CD4-positive, CD25-positive, alpha-beta regulatory T cell (primary cell): ENCODE data around the gene EGLN3. TPM values are rescaled to one million over a fixed set of nuclear protein-coding genes. Genes with fewer than 3 reads are reported as not detected.

ENCODE experiments used
- ATAC-seq, 2 donors: fragments of 150-1000 bp; cut with Tn5 transposase; one replicate each; pipeline ENCODE4 v1.10.0; 2021; ENCODE audit warnings: low read depth in 2 of 2, moderate number of reproducible peaks in 2 of 2, moderate library complexity in 1 of 2
- DNase-seq, 3 donors: peaks; one replicate each; pipeline versions ENCODE4 v3.0.0 to v3.0.0-alpha.2; 2012 to 2022; ENCODE audit warnings: mixed read lengths in 1 of 3
- H3K27ac ChIP-seq: one replicate; pipeline ENCODE4 v1.7.0; 2013; ENCODE audit warnings: mild to moderate bottlenecking, low read length; ENCODE audit not compliant: insufficient read depth, poor library complexity, severe bottlenecking
- H3K27me3 ChIP-seq: one replicate; pipeline ENCODE4 v1.7.0; 2013; ENCODE audit warnings: low read length; ENCODE audit not compliant: control insufficient read depth, insufficient read depth
- H3K36me3 ChIP-seq: one replicate; pipeline ENCODE4 v1.7.0; 2013; ENCODE audit warnings: mild to moderate bottlenecking, low read length, moderate library complexity; ENCODE audit not compliant: control insufficient read depth, insufficient read depth
- H3K4me1 ChIP-seq: 2 replicates; pipeline ENCODE4 v1.7.0; 2013; ENCODE audit warnings: mild to moderate bottlenecking, low read length; ENCODE audit not compliant: insufficient read depth, control insufficient read depth, poor library complexity, severe bottlenecking
- H3K4me3 ChIP-seq: one replicate; pipeline ENCODE4 v1.7.0; 2013; ENCODE audit warnings: low read depth, mild to moderate bottlenecking, low read length, moderate library complexity
- H3K9me3 ChIP-seq, 2 experiments: 1 replicate in 1 of 2; 2 replicates in 1 of 2; pipeline ENCODE4 v1.7.0; 2013; ENCODE audit warnings: low read length in 2 of 2, mild to moderate bottlenecking in 1 of 2, moderate library complexity in 1 of 2; ENCODE audit not compliant: control insufficient read depth in 2 of 2
- H3K27ac Mint-ChIP-seq, 3 donors: one replicate each; pipeline ENCODE4 v1.8.0; 2020 to 2022; ENCODE audit warnings: mild to moderate bottlenecking in 3 of 3, mixed read lengths in 3 of 3, moderate library complexity in 2 of 3
- H3K27me3 Mint-ChIP-seq: one replicate; pipeline ENCODE4 v1.8.0; 2022; ENCODE audit warnings: mild to moderate bottlenecking, mixed read lengths
- H3K36me3 Mint-ChIP-seq: one replicate; pipeline ENCODE4 v1.8.0; 2020; ENCODE audit warnings: mixed read lengths
- H3K4me1 Mint-ChIP-seq, 4 donors: one replicate each; pipeline ENCODE4 v1.8.0; 2020 to 2022; ENCODE audit warnings: mixed read lengths in 4 of 4, mild to moderate bottlenecking in 1 of 4
- H3K4me3 Mint-ChIP-seq, 4 donors: one replicate each; pipeline ENCODE4 v1.8.0; 2020 to 2022; ENCODE audit warnings: mild to moderate bottlenecking in 4 of 4, mixed read lengths in 4 of 4, moderate library complexity in 3 of 4
- H3K9me3 Mint-ChIP-seq, 7 donors: one replicate each; pipeline ENCODE4 v1.8.0; 2020 to 2022; ENCODE audit warnings: mixed read lengths in 7 of 7, mild to moderate bottlenecking in 3 of 7, moderate library complexity in 2 of 7
- polyA plus RNA-seq, 4 donors: library from polyadenylated mRNA; unstranded; fragments of 300-500 nt; fragmentation: Illumina TruSeq; gene quantifications; one replicate each; pipeline ENCODE4 v1.2.3, GENCODE V29; 2021
- total RNA-seq: library from RNA; stranded (reverse); gene quantifications from one replicate; pipeline ENCODE4 v1.2.3, GENCODE V29; 2022

Gene EGLN3
- total and polyA plus RNA-seq, 5 donors from 2014 or later, result 0.24 to 1.4 TPM; not detected in 3

GRCh38 chr14:33897878-33898535, 52.9 kb downstream of the EGLN3 start:
- no peaks in the 10 kb centered on the region for H3K27me3 Mint-ChIP-seq
- ATAC-seq (no peak), DNase-seq (no peak)
- H3K36me3 Mint-ChIP-seq, result no peaks in the 10 kb centered on the region
- no peak overlapping the region for H3K27ac Mint-ChIP-seq
- no peaks in the 10 kb centered on the region for H3K4me1 Mint-ChIP-seq
- H3K4me3 Mint-ChIP-seq, result no peak overlapping the region
- no peaks in the 10 kb centered on the region for H3K36me3 ChIP-seq
- H3K27ac ChIP-seq, result no peak overlapping the region
- H3K4me3 ChIP-seq, result no peak overlapping the region
- H3K9me3 ChIP-seq, result no peaks in the 10 kb centered on the region
- H3K27me3 ChIP-seq, result no peaks in the 10 kb centered on the region
- H3K9me3 Mint-ChIP-seq, result peaks cover 0 to 15% (median 4%) of the 10 kb centered on the region in 7 donors
- no peaks in the 10 kb centered on the region for H3K4me1 ChIP-seq

DNA sequence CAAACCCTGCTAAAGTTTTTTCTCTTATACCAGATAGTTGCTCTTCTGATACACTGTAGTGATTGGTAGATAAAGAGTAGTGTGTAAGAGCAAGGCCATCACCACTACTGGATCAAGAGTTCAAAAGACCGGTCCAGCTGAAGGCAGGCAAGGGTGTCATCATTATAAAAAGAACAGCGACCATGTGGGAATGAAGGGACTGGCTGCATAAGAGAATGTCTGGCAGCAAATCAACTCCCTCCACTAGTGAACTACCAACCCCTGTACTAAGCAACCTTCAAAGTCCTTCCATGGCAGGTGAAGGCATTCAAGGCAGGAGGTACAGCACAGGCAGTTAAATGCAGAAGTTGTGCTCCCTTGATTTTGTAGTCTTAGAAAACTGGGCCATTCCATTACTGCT, 53.5 kb downstream of the EGLN3 start:
- Mint-ChIP-seq H3K4me1 (no peaks in the 10 kb centered on the region), H3K9me3 (peaks cover 0 to 17% (median 4%) of the 10 kb centered on the region in 7 donors), H3K36me3 (no peaks in the 10 kb centered on the region), H3K4me3 (no peak overlapping the region), H3K27me3 (no peaks in the 10 kb centered on the region), H3K27ac (no peak overlapping the region)
- Histone ChIP-seq H3K4me3 (no peak overlapping the region), H3K27ac (no peak overlapping the region), H3K27me3 (no peaks in the 10 kb centered on the region), H3K36me3 (no peaks in the 10 kb centered on the region), H3K4me1 (no peaks in the 10 kb centered on the region), H3K9me3 (no peaks in the 10 kb centered on the region)
- no peak for DNase-seq
- ATAC-seq, result no peak

- Histone ChIP-seq H3K36me3 (no peaks in the 10 kb centered on the region), H3K4me3 (no peak overlapping the region), H3K27me3 (no peaks in the 10 kb centered on the region), H3K27ac (no peak overlapping the region), H3K9me3 (no peaks in the 10 kb centered on the region), H3K4me1 (no peaks in the 10 kb centered on the region)
- DNase-seq, result no peak
- no peak for ATAC-seq
- Mint-ChIP-seq H3K27ac (no peak overlapping the region), H3K4me1 (no peaks in the 10 kb centered on the region), H3K36me3 (no peaks in the 10 kb centered on the region), H3K27me3 (peaks cover 4% of the 10 kb centered on the region), H3K4me3 (no peak overlapping the region), H3K9me3 (peaks cover 1 to 22% (median 11%) of the 10 kb centered on the region in 7 donors)
These were observed 56.5 kb downstream of the EGLN3 start for GRCh38 chr14:33894339-33894738.

- DNase-seq, result no peak
- Histone ChIP-seq H3K4me1 (no peaks in the 10 kb centered on the region), H3K36me3 (no peaks in the 10 kb centered on the region), H3K9me3 (no peaks in the 10 kb centered on the region), H3K4me3 (no peak overlapping the region), H3K27me3 (no peaks in the 10 kb centered on the region), H3K27ac (no peak overlapping the region)
- H3K4me1 Mint-ChIP-seq, result no peaks in the 10 kb centered on the region
- H3K36me3 Mint-ChIP-seq, result no peaks in the 10 kb centered on the region
- peaks cover 4 to 27% (median 12%) of the 10 kb centered on the region in 7 donors for H3K9me3 Mint-ChIP-seq
- no peak overlapping the region for H3K4me3 Mint-ChIP-seq
- H3K27ac Mint-ChIP-seq, result peak overlapping the region in 1 of 3 donors; percentile 82
- H3K27me3 Mint-ChIP-seq, result peaks cover 4% of the 10 kb centered on the region
- ATAC-seq, result no peak
These were observed 59.2 kb downstream of the EGLN3 start for GRCh38 chr14:33891700-33892099.

DNA sequence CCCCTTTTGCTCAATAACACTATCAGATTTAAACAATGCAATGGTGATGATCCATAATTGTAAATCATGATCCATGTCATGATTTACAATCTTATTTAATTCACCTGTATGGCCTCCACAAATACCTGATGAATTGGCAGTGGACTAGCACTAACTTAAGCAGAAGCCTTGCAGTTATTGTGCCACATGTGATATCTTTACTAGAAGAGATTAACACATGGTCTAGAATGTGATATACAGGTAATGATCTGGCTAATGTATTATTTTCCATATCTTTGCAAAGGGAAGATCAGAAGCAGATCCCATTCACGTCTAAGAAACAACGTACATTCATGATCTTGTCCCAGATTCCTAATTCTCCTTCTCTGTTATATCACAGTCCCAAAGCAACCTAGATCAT, 66.0 kb downstream of the EGLN3 start:
- Mint-ChIP-seq H3K27ac (no peak overlapping the region), H3K4me3 (no peak overlapping the region), H3K27me3 (no peaks in the 10 kb centered on the region), H3K4me1 (no peaks in the 10 kb centered on the region), H3K9me3 (peaks cover 0 to 9% (median 5%) of the 10 kb centered on the region in 7 donors), H3K36me3 (no peaks in the 10 kb centered on the region)
- Histone ChIP-seq H3K4me1 (no peaks in the 10 kb centered on the region), H3K36me3 (no peaks in the 10 kb centered on the region), H3K27me3 (no peaks in the 10 kb centered on the region), H3K4me3 (no peak overlapping the region), H3K9me3 (no peaks in the 10 kb centered on the region), H3K27ac (no peak overlapping the region)
- DNase-seq, result no peak
- no peak for ATAC-seq

DNA sequence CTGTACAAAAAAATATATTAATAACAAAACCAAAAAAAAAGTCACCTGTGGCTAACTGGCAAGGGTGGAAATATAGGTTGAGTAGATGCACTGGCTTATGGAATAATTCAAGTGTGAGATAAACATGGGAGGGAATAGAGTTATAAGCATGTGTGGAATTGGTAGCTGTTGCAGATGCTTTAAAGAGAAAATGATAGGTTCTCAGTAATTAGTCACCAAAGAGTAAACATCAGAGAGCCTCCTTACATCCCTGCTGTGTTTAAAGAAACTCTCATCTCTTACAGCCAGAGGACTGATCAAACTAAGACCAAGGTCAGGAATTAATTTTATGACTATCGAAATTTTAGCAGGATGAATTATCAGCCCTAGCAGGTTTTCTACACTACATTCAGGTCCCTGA, 70.5 kb downstream of the EGLN3 start:
- H3K36me3 ChIP-seq, result no peaks in the 10 kb centered on the region
- Mint-ChIP-seq H3K27ac (no peak overlapping the region), H3K36me3 (no peaks in the 10 kb centered on the region), H3K27me3 (peaks cover 4% of the 10 kb centered on the region), H3K9me3 (peaks cover 0 to 20% (median 6%) of the 10 kb centered on the region in 7 donors), H3K4me3 (no peak overlapping the region), H3K4me1 (no peaks in the 10 kb centered on the region)
- H3K27me3 ChIP-seq, result no peaks in the 10 kb centered on the region
- peaks cover 5 to 20% of the 10 kb centered on the region in 2 experiments for H3K9me3 ChIP-seq
- DNase-seq (no peak), ATAC-seq (no peak)
- no peak overlapping the region for H3K27ac ChIP-seq
- H3K4me3 ChIP-seq, result no peak overlapping the region
- H3K4me1 ChIP-seq, result no peaks in the 10 kb centered on the region

DNA sequence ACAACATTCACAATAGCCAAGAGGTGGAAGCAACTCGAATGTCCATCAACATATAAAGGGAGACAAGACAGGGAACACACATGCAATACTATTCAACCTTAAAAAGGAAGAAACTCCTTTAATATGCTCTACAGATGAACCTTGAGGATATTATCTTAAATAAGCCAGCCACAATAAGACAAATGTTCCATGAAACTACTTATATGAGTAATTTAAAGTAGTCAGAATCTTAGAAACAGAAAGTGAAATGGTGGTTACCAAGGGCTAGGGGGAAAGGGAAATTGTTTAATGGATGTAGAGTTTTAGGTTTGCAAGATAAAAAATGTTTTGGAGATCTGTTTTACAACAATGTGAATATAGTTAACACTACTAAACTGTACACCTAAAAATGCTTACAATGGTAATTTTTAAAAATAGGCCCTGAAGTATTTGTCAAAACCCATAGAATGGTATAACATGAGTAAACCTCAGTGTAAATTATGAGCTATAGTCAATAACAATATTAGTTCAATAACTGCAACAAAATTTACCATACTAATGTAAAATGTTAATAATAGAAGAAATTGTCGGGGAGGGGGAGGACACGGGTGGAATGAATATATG, 71.1 kb downstream of the EGLN3 start:
- Histone ChIP-seq H3K4me3 (no peak overlapping the region), H3K36me3 (no peaks in the 10 kb centered on the region), H3K9me3 (peaks cover 5 to 20% of the 10 kb centered on the region in 2 experiments), H3K4me1 (no peaks in the 10 kb centered on the region), H3K27me3 (no peaks in the 10 kb centered on the region), H3K27ac (no peak overlapping the region)
- H3K4me3 Mint-ChIP-seq, result no peak overlapping the region
- H3K27me3 Mint-ChIP-seq, result peaks cover 4% of the 10 kb centered on the region
- ATAC-seq, result no peak
- H3K36me3 Mint-ChIP-seq, result no peaks in the 10 kb centered on the region
- H3K27ac Mint-ChIP-seq, result no peak overlapping the region
- no peaks in the 10 kb centered on the region for H3K4me1 Mint-ChIP-seq
- DNase-seq, result no peak
- peaks cover 0 to 26% (median 9%) of the 10 kb centered on the region in 7 donors for H3K9me3 Mint-ChIP-seq

DNA sequence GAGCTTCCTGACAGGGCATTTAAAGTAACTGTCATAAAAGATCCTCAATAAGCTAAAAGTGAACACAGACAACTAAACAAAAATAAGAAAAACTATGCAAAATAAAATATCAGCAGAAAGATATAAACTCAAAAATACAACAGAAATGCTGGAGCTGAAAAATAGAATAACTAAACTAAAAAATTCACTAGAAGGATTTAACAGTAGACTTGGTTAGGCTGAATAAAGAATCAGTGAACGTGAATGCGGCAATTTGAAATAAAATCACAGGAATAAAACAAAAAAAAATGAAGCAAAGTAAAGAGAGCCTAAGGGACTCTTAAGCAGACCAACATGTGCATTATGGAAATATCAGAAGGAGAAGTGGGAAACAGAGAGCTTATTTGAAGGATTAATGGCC, 74.6 kb downstream of the EGLN3 start:
- no peak overlapping the region for H3K27ac ChIP-seq
- no peaks in the 10 kb centered on the region for H3K4me1 ChIP-seq
- DNase-seq (no peak), ATAC-seq (no peak)
- Mint-ChIP-seq H3K9me3 (peaks cover 0 to 34% (median 11%) of the 10 kb centered on the region in 7 donors), H3K4me1 (no peaks in the 10 kb centered on the region), H3K27ac (no peak overlapping the region), H3K36me3 (no peaks in the 10 kb centered on the region), H3K27me3 (peaks cover 4% of the 10 kb centered on the region), H3K4me3 (no peak overlapping the region)
- H3K36me3 ChIP-seq, result no peaks in the 10 kb centered on the region
- H3K4me3 ChIP-seq, result no peak overlapping the region
- no peaks in the 10 kb centered on the region for H3K27me3 ChIP-seq
- H3K9me3 ChIP-seq, result peaks cover 5 to 20% of the 10 kb centered on the region in 2 experiments
